T-cell (primary cell): ENCODE data around the gene MRGPRX3. TPM values are rescaled to one million over a fixed set of nuclear protein-coding genes. Genes with fewer than 3 reads are reported as not detected.

ENCODE experiments used
- ATAC-seq, 4 experiments: fragments of 200-7000 bp in 3 of 4; fragments of 150-1000 bp in 1 of 4; cut with Tn5 transposase; replicated peaks in 1 of 4; 1 replicate in 3 of 4; 2 replicates in 1 of 4; pipeline ENCODE4 v1.10.0; 2021; ENCODE audit warnings: moderate library complexity in 3 of 4, mild to moderate bottlenecking in 2 of 4, moderate number of reproducible peaks in 1 of 4
- CTCF ChIA-PET, 2 donors: fragments of 300-600 bp; sonication (Branson Sonifier 250); formaldehyde crosslinking; loops; one replicate each; lab custom pipeline; 2022; ENCODE audit warnings: antibody characterized with exemption in 2 of 2; lab: Charles Lee
- POLR2A ChIA-PET, 2 donors: fragments of 300-600 bp; sonication (Branson Sonifier 250); formaldehyde crosslinking; loops; one replicate each; lab custom pipeline; 2022; ENCODE audit warnings: antibody characterized with exemption in 2 of 2; lab: Charles Lee
- DNase-seq, 35 experiments: peaks; one replicate each; pipeline versions ENCODE4 v3.0.0 to v3.0.0-alpha.2; 2013 to 2023
- H3K27ac ChIP-seq: one replicate; pipeline ENCODE4 v1.5.1; 2013; ENCODE audit warnings: low read length
- H3K27me3 ChIP-seq, 2 experiments: replicated peaks in 1 of 2; 1 replicate in 1 of 2; 2 replicates in 1 of 2; pipeline versions ENCODE4 v1.6.1 to v1.7.0; 2013; ENCODE audit warnings: low read length in 1 of 2, mixed read lengths in 1 of 2; ENCODE audit not compliant: control insufficient read depth in 2 of 2, insufficient read depth in 2 of 2; ENCODE audit errors: extremely low read depth in 1 of 2
- H3K36me3 ChIP-seq, 2 donors: 1 replicate in 1 of 2; 2 replicates in 1 of 2; pipeline versions ENCODE4 v1.6.1 to v1.7.0; 2013; ENCODE audit warnings: low read length in 1 of 2; ENCODE audit not compliant: control insufficient read depth in 2 of 2, insufficient read depth in 1 of 2; ENCODE audit errors: extremely low read depth in 1 of 2
- H3K4me1 ChIP-seq, 2 experiments: 1 replicate in 1 of 2; 2 replicates in 1 of 2; pipeline versions ENCODE4 v1.6.1 to v1.7.0; 2013; ENCODE audit warnings: low read length in 2 of 2, mixed read lengths in 1 of 2; ENCODE audit not compliant: insufficient read depth in 2 of 2, control insufficient read depth in 1 of 2; ENCODE audit errors: extremely low read depth in 1 of 2
- H3K4me3 ChIP-seq, 2 donors: 1 replicate in 1 of 2; 2 replicates in 1 of 2; pipeline versions ENCODE4 v1.5.1 to v1.7.0; 2013; ENCODE audit warnings: mild to moderate bottlenecking in 2 of 2, low read length in 1 of 2, moderate library complexity in 1 of 2; ENCODE audit not compliant: control insufficient read depth in 1 of 2; ENCODE audit errors: extremely low read depth in 1 of 2
- H3K9me3 ChIP-seq: 2 replicates; pipeline ENCODE4 v1.7.0; 2013
- H3K27ac Mint-ChIP-seq, 2 donors: one replicate each; pipeline ENCODE4 v1.8.0; 2020 to 2021; ENCODE audit warnings: mild to moderate bottlenecking in 2 of 2, mixed read lengths in 2 of 2
- H3K27me3 Mint-ChIP-seq, 2 donors: one replicate each; pipeline ENCODE4 v1.8.0; 2021 to 2022; ENCODE audit warnings: mixed read lengths in 2 of 2
- H3K36me3 Mint-ChIP-seq: one replicate; pipeline ENCODE4 v1.8.0; 2021; ENCODE audit warnings: mixed read lengths
- H3K4me1 Mint-ChIP-seq, 3 donors: one replicate each; pipeline ENCODE4 v1.8.0; 2020 to 2022; ENCODE audit warnings: mixed read lengths in 3 of 3, mild to moderate bottlenecking in 1 of 3
- H3K4me3 Mint-ChIP-seq, 3 donors: one replicate each; pipeline ENCODE4 v1.8.0; 2020 to 2022; ENCODE audit warnings: mild to moderate bottlenecking in 3 of 3, mixed read lengths in 3 of 3, moderate library complexity in 3 of 3
- H3K9me3 Mint-ChIP-seq, 3 donors: one replicate each; pipeline ENCODE4 v1.8.0; 2020 to 2022; ENCODE audit warnings: mixed read lengths in 3 of 3
- WGBS: methylation state at CpG from one replicate; pipeline ENCODE4 v1.1.5; 2013; ENCODE audit warnings: missing lambda C conversion rate; ENCODE audit not compliant: insufficient coverage; 5-methylcytosine and 5-hydroxymethylcytosine counted together
- total RNA-seq, 35 experiments: library from RNA in 6 of 35; stranded (reverse) in 6 of 35; fragments of 120-200 nt in 1 of 35; gene quantifications; one replicate each; pipeline versions ENCODE4 v1.2.1 to v1.2.4 and lab custom pipeline; 2013 to 2026

MRGPRX3 gene
- total RNA-seq, result not detected
- not detected for total RNA-seq (2013)
- total RNA-seq (lab: John Stamatoyannopoulos, UW), result 0 to 0.10 (median 0) reads per million in 29 experiments

DNA sequence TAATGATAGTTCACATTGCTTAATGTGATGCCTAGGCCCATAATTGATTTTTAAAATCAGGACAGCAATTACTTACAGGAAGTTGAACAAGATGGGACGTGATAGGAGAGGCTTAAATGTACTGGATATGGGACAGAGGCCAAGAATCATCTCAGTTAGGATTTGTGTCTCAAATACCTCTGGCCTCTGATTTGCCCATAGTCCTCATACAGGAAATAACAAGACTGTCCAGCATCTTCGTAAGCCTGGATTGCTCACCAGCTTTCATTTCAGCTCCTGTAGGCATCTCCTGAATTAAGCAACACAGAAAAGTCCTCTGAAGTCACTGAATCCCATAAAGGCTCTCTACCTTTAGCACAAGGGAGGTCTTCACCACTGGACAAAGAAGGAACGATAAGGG, at the start of gene MRGPRX3:
Gene MRGPRX3, plus strand, starts transcription at position 231 of the 400 bp plus-strand sequence. CDS start 4,632 bp downstream, outside the sequence.
- no peaks in the 10 kb centered on the region for H3K36me3 Mint-ChIP-seq
- H3K4me3 Mint-ChIP-seq, result no peak within 1 kb of the TSS
- H3K27ac ChIP-seq, result no peak within 1 kb of the TSS
- no peaks in the 10 kb centered on the region for H3K4me1 ChIP-seq
- no peaks in the 10 kb centered on the region for H3K36me3 ChIP-seq
- 92% methylated on average over 2 of the region's 3 CpGs for WGBS
- peaks cover 47% of the 10 kb centered on the region in 2 donors for H3K27me3 Mint-ChIP-seq
- no peaks in the 10 kb centered on the region for H3K9me3 Mint-ChIP-seq
- no peaks in the 10 kb centered on the region for H3K9me3 ChIP-seq
- no peaks in the 10 kb centered on the region for H3K4me1 Mint-ChIP-seq
- peaks cover 0 to 11% of the 10 kb centered on the region in 2 experiments for H3K27me3 ChIP-seq
- POLR2A ChIA-PET, result no interaction called here
- DNase-seq (no peak), ATAC-seq (no peak)
- CTCF ChIA-PET, result no interaction called here
- H3K4me3 ChIP-seq, result no peak within 1 kb of the TSS
- H3K27ac Mint-ChIP-seq, result no peak within 1 kb of the TSS

DNA sequence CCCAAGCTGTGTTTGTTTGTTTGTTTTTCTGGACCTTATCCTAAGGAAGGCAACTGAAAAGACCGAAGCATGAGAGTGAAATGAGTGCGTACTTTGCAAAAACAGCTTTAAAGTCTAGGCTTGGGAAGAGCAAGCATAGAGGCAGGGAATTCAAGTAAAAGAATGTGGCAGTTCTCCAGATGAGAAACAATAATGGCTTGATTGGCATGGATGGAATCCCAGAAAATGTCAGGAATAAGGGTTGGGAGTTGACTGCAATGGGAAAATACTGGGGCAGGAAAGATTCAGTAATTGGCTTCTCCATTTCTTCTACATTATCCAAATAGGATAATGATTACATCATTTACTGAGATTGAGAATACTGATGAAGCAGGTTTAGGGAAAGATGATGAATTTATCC, 44.0 kb upstream of the MRGPRX3 start:
- Mint-ChIP-seq H3K9me3 (no peaks in the 10 kb centered on the region), H3K36me3 (peaks cover 63% of the 10 kb centered on the region), H3K4me3 (no peak overlapping the region), H3K4me1 (no peaks in the 10 kb centered on the region), H3K27ac (no peak overlapping the region), H3K27me3 (no peaks in the 10 kb centered on the region)
- WGBS, result 100% methylated on average over 2 of the region's 2 CpGs
- Histone ChIP-seq H3K27me3 (no peaks in the 10 kb centered on the region), H3K4me3 (no peak overlapping the region), H3K9me3 (no peaks in the 10 kb centered on the region), H3K27ac (no peak overlapping the region), H3K36me3 (peaks cover 17 to 62% of the 10 kb centered on the region in 2 donors), H3K4me1 (no peaks in the 10 kb centered on the region)
- ATAC-seq (no peak), DNase-seq (no peak)
- CTCF ChIA-PET, result interaction anchor here in 1 of 2 donors (1.4 to 1.5 kb wide), 2 partner anchors 16 to 18 kb away, joined by 3 to 4 read pairs; partner anchors contain the start of gene SAAL1
- POLR2A ChIA-PET, result no interaction called here

DNA sequence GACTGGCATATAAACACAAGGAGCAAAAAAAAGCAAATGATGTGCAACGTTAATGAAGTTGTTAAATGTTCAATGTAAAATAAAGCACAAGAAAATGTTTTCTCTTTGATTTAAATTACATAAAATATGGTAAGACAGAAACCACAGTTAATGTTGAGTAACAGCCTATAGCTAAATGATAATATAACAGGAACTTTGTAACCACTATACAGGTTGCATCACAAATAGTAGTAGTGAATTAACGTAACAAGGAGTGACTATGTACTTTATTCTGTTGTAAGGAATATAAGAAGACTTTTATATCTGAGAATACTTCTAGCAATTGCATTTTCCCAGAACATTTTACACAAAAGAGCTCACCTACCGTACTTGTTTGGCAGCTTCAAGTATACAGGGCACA, 43.4 kb upstream of the MRGPRX3 start:
- Histone ChIP-seq H3K27ac (no peak overlapping the region), H3K27me3 (no peaks in the 10 kb centered on the region), H3K9me3 (no peaks in the 10 kb centered on the region), H3K4me1 (no peaks in the 10 kb centered on the region), H3K4me3 (no peak overlapping the region), H3K36me3 (peaks cover 17 to 64% of the 10 kb centered on the region in 2 donors)
- no peaks in the 10 kb centered on the region for H3K27me3 Mint-ChIP-seq
- ATAC-seq (no peak), DNase-seq (no peak)
- WGBS, result 89% methylated on average over 1 of the region's 3 CpGs
- no peaks in the 10 kb centered on the region for H3K9me3 Mint-ChIP-seq
- H3K27ac Mint-ChIP-seq, result no peak overlapping the region
- H3K4me3 Mint-ChIP-seq, result no peak overlapping the region
- ChIA-PET CTCF (interaction anchor here in 1 of 2 donors (1.4 to 1.5 kb wide), 2 partner anchors 15 to 17 kb away, joined by 3 to 4 read pairs; partner anchors contain the start of gene SAAL1), POLR2A (interaction anchor here (0.6 to 0.7 kb wide), 2 partner anchors 17 to 26 kb away, joined by 3 read pairs; no protein-coding TSS in a partner anchor)
- H3K36me3 Mint-ChIP-seq, result peaks cover 65% of the 10 kb centered on the region
- no peaks in the 10 kb centered on the region for H3K4me1 Mint-ChIP-seq

DNA sequence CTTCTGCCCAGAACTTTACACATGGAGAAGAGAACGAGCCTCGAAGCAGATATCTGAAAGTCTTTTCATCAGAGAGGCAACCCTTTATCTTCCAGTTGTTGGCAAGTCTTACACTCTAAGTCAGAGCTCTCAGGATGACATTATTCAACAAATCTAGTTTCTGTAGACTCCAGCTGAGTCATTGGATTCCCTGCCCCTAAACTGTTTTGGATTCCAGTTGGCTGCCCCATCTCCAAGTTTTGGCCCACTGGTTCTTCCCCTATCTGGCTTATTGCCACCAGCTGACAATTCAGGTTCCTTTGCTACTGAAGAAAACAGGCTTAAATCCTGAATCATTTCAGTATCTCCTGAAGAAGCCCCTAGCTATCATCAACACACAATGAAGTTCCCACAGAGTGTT, 40.6 kb upstream of the MRGPRX3 start:
- peaks cover 8 to 82% of the 10 kb centered on the region in 2 donors for H3K36me3 ChIP-seq
- peaks cover 69% of the 10 kb centered on the region for H3K36me3 Mint-ChIP-seq
- POLR2A ChIA-PET, result no interaction called here
- no peaks in the 10 kb centered on the region for H3K9me3 Mint-ChIP-seq
- H3K4me1 Mint-ChIP-seq, result no peaks in the 10 kb centered on the region
- CTCF ChIA-PET, result interaction anchor here in 1 of 2 donors (0.8 to 1.4 kb wide), 2 partner anchors 9 to 15 kb away, joined by 4 to 7 read pairs; no protein-coding TSS in a partner anchor
- H3K4me3 Mint-ChIP-seq, result no peak overlapping the region
- no peak overlapping the region for H3K4me3 ChIP-seq
- H3K27ac ChIP-seq, result no peak overlapping the region
- H3K27me3 ChIP-seq, result no peaks in the 10 kb centered on the region
- DNase-seq (no peak), ATAC-seq (no peak)
- no peaks in the 10 kb centered on the region for H3K9me3 ChIP-seq
- H3K27ac Mint-ChIP-seq, result no peak overlapping the region
- 100% methylated on average over 2 of the region's 2 CpGs for WGBS
- no peaks in the 10 kb centered on the region for H3K27me3 Mint-ChIP-seq
- H3K4me1 ChIP-seq, result no peaks in the 10 kb centered on the region

DNA sequence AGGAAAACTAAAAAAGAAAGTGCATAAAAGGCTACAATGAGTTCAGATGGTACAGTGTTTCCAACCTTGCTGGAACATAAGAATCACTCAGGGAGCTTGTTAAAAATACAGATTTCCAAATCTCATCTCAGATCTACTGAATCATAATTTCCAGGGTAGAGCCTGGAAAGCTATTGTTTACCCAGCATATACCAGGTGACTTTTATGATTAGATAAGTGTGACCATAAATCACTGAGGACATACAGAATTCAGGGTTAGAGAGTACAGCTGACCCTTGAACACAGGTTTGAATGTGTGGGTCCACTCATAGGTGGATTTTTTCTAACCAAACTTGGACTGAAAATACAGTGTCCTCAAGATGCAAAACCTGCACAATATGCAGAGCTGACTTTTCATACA, 38.4 kb upstream of the MRGPRX3 start:
- Mint-ChIP-seq H3K36me3 (peaks cover 57% of the 10 kb centered on the region), H3K4me3 (no peak overlapping the region), H3K9me3 (no peaks in the 10 kb centered on the region), H3K4me1 (peaks cover 0 to 6% (median 3%) of the 10 kb centered on the region in 3 donors), H3K27ac (no peak overlapping the region), H3K27me3 (no peaks in the 10 kb centered on the region)
- H3K4me1 ChIP-seq, result no peaks in the 10 kb centered on the region
- DNase-seq (no peak), ATAC-seq (no peak)
- H3K4me3 ChIP-seq, result no peak overlapping the region
- H3K27ac ChIP-seq, result no peak overlapping the region
- H3K9me3 ChIP-seq, result no peaks in the 10 kb centered on the region
- POLR2A ChIA-PET, result no interaction called here
- CTCF ChIA-PET, result interaction anchor here in 1 of 2 donors (0.6 to 2.2 kb wide), 2 partner anchors 12 to 108 kb away, joined by 3 to 10 read pairs; partner anchors contain the start of gene SAAL1
- peaks cover 0 to 65% of the 10 kb centered on the region in 2 donors for H3K36me3 ChIP-seq
- no peaks in the 10 kb centered on the region for H3K27me3 ChIP-seq

DNA sequence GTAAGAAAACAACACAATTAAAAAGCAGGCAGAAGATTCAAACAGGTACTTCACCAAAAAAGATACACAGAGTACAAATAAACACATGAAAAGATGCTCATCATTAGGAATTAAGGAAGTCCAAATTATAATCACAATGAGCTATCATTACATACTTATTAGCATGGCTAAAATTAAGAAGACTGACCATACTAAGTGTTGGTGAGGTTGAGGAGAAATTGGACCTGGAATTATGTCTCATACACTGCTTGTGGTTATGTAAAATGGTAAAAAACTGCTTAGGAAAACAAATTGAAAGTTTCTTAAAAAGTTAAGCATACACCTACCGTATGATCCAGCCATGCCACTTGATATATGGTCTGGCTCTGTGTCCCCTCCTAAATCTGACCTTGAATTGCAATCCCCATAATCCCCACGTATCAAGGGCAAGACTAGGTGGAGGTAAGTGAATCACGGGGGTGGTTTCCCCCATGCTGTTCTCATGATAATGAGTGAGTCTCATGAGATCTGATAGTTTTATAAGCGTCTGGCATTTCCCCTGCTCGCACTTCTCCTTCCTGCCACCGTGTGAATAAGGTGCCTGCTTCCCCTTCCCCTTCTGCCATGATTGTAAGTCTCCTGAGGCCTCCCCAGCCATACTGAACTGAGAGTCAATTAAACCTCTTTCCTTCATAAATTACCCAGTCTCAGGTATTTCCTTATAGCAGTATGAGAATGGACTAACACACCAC, 31.3 kb upstream of the MRGPRX3 start:
- POLR2A ChIA-PET, result interaction anchor here in 1 of 2 donors (0.6 kb wide), 1 partner anchor 524 kb away, joined by 4 read pairs; no protein-coding TSS in a partner anchor
- H3K36me3 Mint-ChIP-seq, result peaks cover 37% of the 10 kb centered on the region
- Histone ChIP-seq H3K4me3 (no peak overlapping the region), H3K27ac (no peak overlapping the region), H3K4me1 (peaks cover 3 to 8% of the 10 kb centered on the region in 2 experiments), H3K9me3 (no peaks in the 10 kb centered on the region), H3K27me3 (no peaks in the 10 kb centered on the region), H3K36me3 (peaks cover 0 to 34% of the 10 kb centered on the region in 2 donors)
- no peak for DNase-seq
- no peak overlapping the region for H3K27ac Mint-ChIP-seq
- no peak overlapping the region for H3K4me3 Mint-ChIP-seq
- peaks cover 38 to 54% (median 45%) of the 10 kb centered on the region in 3 donors for H3K4me1 Mint-ChIP-seq
- no peaks in the 10 kb centered on the region for H3K9me3 Mint-ChIP-seq
- CTCF ChIA-PET, result interaction anchor here in 1 of 2 donors (1.2 kb wide), 1 partner anchor 9 kb away, joined by 4 read pairs; no protein-coding TSS in a partner anchor
- 80% methylated on average over 2 of the region's 6 CpGs for WGBS
- ATAC-seq, result no peak
- no peaks in the 10 kb centered on the region for H3K27me3 Mint-ChIP-seq
